Uterus (tissue), 2 donors: Measurements from ENCODE around the gene PGF.

Source experiments
- CTCF ChIP-seq, 4 experiments: fragments of 200-600 bp in 2 of 4; fragments of 450-650 bp in 2 of 4; sonication (generic) in 2 of 4; IDR thresholded peaks; one replicate each; pipeline ENCODE4 v1.5.1; 2016 to 2019; ENCODE audit warnings: antibody characterized with exemption in 4 of 4, mild to moderate bottlenecking in 2 of 4, moderate library complexity in 1 of 4
- POLR2A ChIP-seq, 2 donors: fragments of 450-650 bp; IDR thresholded peaks; one replicate each; pipeline ENCODE4 v1.6.1; 2016; ENCODE audit warnings: antibody characterized with exemption in 2 of 2, mild to moderate bottlenecking in 1 of 2, moderate library complexity in 1 of 2

- TF ChIP-seq CTCF (IDR thresholded peaks at IDR 0.05) (no peak), POLR2A (IDR thresholded peaks at IDR 0.05) (no peak)
Measured at GRCh38 chr14:74940956-74941565, 14.3 kb downstream of the PGF start.
